ENCODE results near the gene PIGH. TPM values are rescaled to one million over a fixed set of nuclear protein-coding genes. Genes with fewer than 3 reads are reported as not detected.

PIGH gene
- polyA plus RNA-seq, 2 of the 4 experiments (the other 2 are of a cell fraction), result 21.1 to 37.2 TPM

GRCh38 chr14:67571275-67571990 lies 28.6 kb downstream of the PIGH start:
- H3K4me3 ChIP-seq, result no peak overlapping the region
- H3K4me2 ChIP-seq, result no peak overlapping the region
- H3K27ac ChIP-seq, result no peak overlapping the region
- ATAC-seq, result peak; percentile 92 to 98
- no peak for TF ChIP-seq CBX2 (IDR thresholded peaks at IDR 0.05; ENCODE audit: borderline replicate concordance, low read depth)
- no peak for TF ChIP-seq ZFP36 (IDR thresholded peaks at IDR 0.05; ENCODE audit: borderline replicate concordance, partially characterized antibody)
- TF ChIP-seq POLR2A (IDR thresholded peaks at IDR 0.05; ENCODE audit: low read length), result no peak
- TF ChIP-seq ATOH8 (CRISPR knock-in tag; IDR thresholded peaks at IDR 0.05; ENCODE audit: low read depth), result no peak
- no peak for TF ChIP-seq JUNB (IDR thresholded peaks at IDR 0.05)
- TF ChIP-seq SMC3 (IDR thresholded peaks at IDR 0.05), result peak; percentile 84
- no peak for TF ChIP-seq CEBPB (IDR thresholded peaks at IDR 0.05)
- TF ChIP-seq MAX (IDR thresholded peaks at IDR 0.05), result no peak
- TF ChIP-seq BCL3 (IDR thresholded peaks at IDR 0.05), result no peak
- TF ChIP-seq RAD21 (conservative IDR thresholded peaks at IDR 0.05 in 1 of 2, IDR thresholded peaks at IDR 0.05 in 1 of 2), result peak; percentile 74 to 86
- peak; percentile 80 for TF ChIP-seq CTCF (IDR thresholded peaks at IDR 0.05)
- H3K9me3 ChIP-seq, result no peaks in the 10 kb centered on the region
- peak; percentile 55 to 67 for DNase-seq (ENCODE audit: low read depth in 1 of 2, low spot score in 1 of 2)
- no peaks in the 10 kb centered on the region for H3K4me1 ChIP-seq
- 14% methylated on average over 9 of the region's 14 CpGs for WGBS (ENCODE audit: missing lambda C conversion rate)
- ChIA-PET POLR2A (interaction anchor here (1.0 to 1.3 kb wide), 3 partner anchors 28 to 144 kb away, joined by 3 to 6 read pairs (median 3); partner anchors contain the start of gene PIGH), CTCF (interaction anchor here (0.6 to 31.9 kb wide), 50 partner anchors 10 to 1212 kb away, joined by 3 to 517 read pairs (median 4); partner anchors contain the start of gene PLEKHH1)
- FAIRE-seq, result no peak

- POLR2A ChIA-PET, result interaction anchor here (1.3 kb wide), 1 partner anchor 43 kb away, joined by 6 read pairs; no protein-coding TSS in a partner anchor
- WGBS (ENCODE audit: missing lambda C conversion rate), result 87% methylated on average over 7 of the region's 7 CpGs
- TF ChIP-seq NPAS2 (CRISPR knock-in tag; IDR thresholded peaks at IDR 0.05; ENCODE audit: borderline replicate concordance) (no peak), CBX8 (IDR thresholded peaks at IDR 0.05) (no peak), ATOH8 (CRISPR knock-in tag; IDR thresholded peaks at IDR 0.05; ENCODE audit: low read depth) (no peak), RNF2 (IDR thresholded peaks at IDR 0.05; ENCODE audit: borderline replicate concordance, low read depth) (no peak), FOSL2 (IDR thresholded peaks at IDR 0.05) (no peak), FOSL2 (CRISPR knock-in tag; IDR thresholded peaks at IDR 0.05) (no peak), RCOR1 (IDR thresholded peaks at IDR 0.05; ENCODE audit: low read depth, low read length) (no peak), ZNF302 (CRISPR knock-in tag; IDR thresholded peaks at IDR 0.05) (no peak)
- H3K27ac ChIP-seq, result no peak overlapping the region
- H3K4me1 ChIP-seq, result no peaks in the 10 kb centered on the region
- FAIRE-seq (no peak), DNase-seq (ENCODE audit: low read depth in 1 of 2, low spot score in 1 of 2) (no peak), ATAC-seq (no peak)
- no peak overlapping the region for H3K4me3 ChIP-seq
- CTCF ChIA-PET, result interaction anchor here (0.6 to 31.9 kb wide), 21 partner anchors 11 to 1423 kb away, joined by 3 to 517 read pairs (median 9); partner anchors contain the start of gene PLEKHH1
- H3K9me3 ChIP-seq, result no peaks in the 10 kb centered on the region
- no peak overlapping the region for H3K4me2 ChIP-seq
Observed at GRCh38 chr14:67570453-67570852, 29.6 kb downstream of the PIGH start.
